ENCODE results near the gene RHOT2. TPM values are rescaled to one million over a fixed set of nuclear protein-coding genes. Genes with fewer than 3 reads are reported as not detected.

The RHOT2 gene
- total RNA-seq, 1 experiment from 2014 or later = 164 TPM

GRCh38 chr16:676565-676902, 8.6 kb downstream of the RHOT2 start:
- no peak for DNase-seq
- Histone ChIP-seq H3K27me3 (ENCODE audit: control insufficient read depth, insufficient read depth, low read length) (no peaks in the 10 kb centered on the region), H3K4me3 (ENCODE audit: insufficient read depth, low read depth, low read length) (no peak overlapping the region), H3K36me3 (replicated peaks; ENCODE audit: control insufficient read depth, insufficient read depth, low read length) (peaks cover 5% of the 10 kb centered on the region)

- peak; percentile 76 for DNase-seq
- no peaks in the 10 kb centered on the region for H3K27me3 ChIP-seq (ENCODE audit: control insufficient read depth, insufficient read depth, low read length)
- no peak overlapping the region for H3K4me3 ChIP-seq (ENCODE audit: insufficient read depth, low read depth, low read length)
- H3K36me3 ChIP-seq (replicated peaks; ENCODE audit: control insufficient read depth, insufficient read depth, low read length) = peaks cover 7% of the 10 kb centered on the region
Measured at GRCh38 chr16:676913-677312, 9.0 kb downstream of the RHOT2 start.

- no peaks in the 10 kb centered on the region for H3K27me3 ChIP-seq (ENCODE audit: control insufficient read depth, insufficient read depth, low read length)
- H3K4me3 ChIP-seq (ENCODE audit: insufficient read depth, low read depth, low read length) = no peak overlapping the region
- peaks cover 13% of the 10 kb centered on the region for H3K36me3 ChIP-seq (replicated peaks; ENCODE audit: control insufficient read depth, insufficient read depth, low read length)
- peak; percentile 89 for DNase-seq
Measured at GRCh38 chr16:677316-678190, 9.6 kb downstream of the RHOT2 start.

GRCh38 chr16:678209-678857, 10.4 kb downstream of the RHOT2 start:
- no peak overlapping the region for H3K4me3 ChIP-seq (ENCODE audit: insufficient read depth, low read depth, low read length)
- H3K36me3 ChIP-seq (replicated peaks; ENCODE audit: control insufficient read depth, insufficient read depth, low read length) = peaks cover 11% of the 10 kb centered on the region
- no peak for DNase-seq
- H3K27me3 ChIP-seq (ENCODE audit: control insufficient read depth, insufficient read depth, low read length) = no peaks in the 10 kb centered on the region

GRCh38 chr16:678858-679813, 11.2 kb downstream of the RHOT2 start:
- Histone ChIP-seq H3K4me3 (ENCODE audit: insufficient read depth, low read depth, low read length) (peak overlapping the region; percentile 65), H3K27me3 (ENCODE audit: control insufficient read depth, insufficient read depth, low read length) (no peaks in the 10 kb centered on the region), H3K36me3 (replicated peaks; ENCODE audit: control insufficient read depth, insufficient read depth, low read length) (peaks cover 11% of the 10 kb centered on the region)
- peak; percentile 91 for DNase-seq

- Histone ChIP-seq H3K4me3 (ENCODE audit: insufficient read depth, low read depth, low read length) (peak within 1 kb of the TSS; percentile 90), H3K27me3 (ENCODE audit: control insufficient read depth, insufficient read depth, low read length) (no peaks in the 10 kb centered on the region), H3K36me3 (replicated peaks; ENCODE audit: control insufficient read depth, insufficient read depth, low read length) (peaks cover 11% of the 10 kb centered on the region)
- peak; percentile 99 for DNase-seq
Measured at GRCh38 chr16:679814-680624, 12.1 kb downstream of the RHOT2 start, which contains the start of gene STUB1. Gene STUB1, plus strand, starts transcription at chr16:680410. Its CDS starts 116 bp downstream, at chr16:680526.

GRCh38 chr16:680625-680945, 12.7 kb downstream of the RHOT2 start:
- H3K4me3 ChIP-seq (ENCODE audit: insufficient read depth, low read depth, low read length) = peak overlapping the region; percentile 90
- peak; percentile 73 for DNase-seq
- H3K27me3 ChIP-seq (ENCODE audit: control insufficient read depth, insufficient read depth, low read length) = no peaks in the 10 kb centered on the region
- peaks cover 11% of the 10 kb centered on the region for H3K36me3 ChIP-seq (replicated peaks; ENCODE audit: control insufficient read depth, insufficient read depth, low read length)

- peak; percentile 73 for DNase-seq
- H3K27me3 ChIP-seq (ENCODE audit: control insufficient read depth, insufficient read depth, low read length) = no peaks in the 10 kb centered on the region
- peak overlapping the region; percentile 90 for H3K4me3 ChIP-seq (ENCODE audit: insufficient read depth, low read depth, low read length)
- H3K36me3 ChIP-seq (replicated peaks; ENCODE audit: control insufficient read depth, insufficient read depth, low read length) = peaks cover 11% of the 10 kb centered on the region
Measured at GRCh38 chr16:680967-681745, 13.2 kb downstream of the RHOT2 start.

GRCh38 chr16:681746-682427, 14.0 kb downstream of the RHOT2 start:
- H3K27me3 ChIP-seq (ENCODE audit: control insufficient read depth, insufficient read depth, low read length) = no peaks in the 10 kb centered on the region
- H3K36me3 ChIP-seq (replicated peaks; ENCODE audit: control insufficient read depth, insufficient read depth, low read length) = peaks cover 11% of the 10 kb centered on the region
- no peak overlapping the region for H3K4me3 ChIP-seq (ENCODE audit: insufficient read depth, low read depth, low read length)
- DNase-seq = no peak

GRCh38 chr16:682493-683395, 14.8 kb downstream of the RHOT2 start:
- peak; percentile 57 for DNase-seq
- H3K36me3 ChIP-seq (replicated peaks; ENCODE audit: control insufficient read depth, insufficient read depth, low read length) = peaks cover 11% of the 10 kb centered on the region
- H3K27me3 ChIP-seq (ENCODE audit: control insufficient read depth, insufficient read depth, low read length) = no peaks in the 10 kb centered on the region
- H3K4me3 ChIP-seq (ENCODE audit: insufficient read depth, low read depth, low read length) = peak overlapping the region; percentile 87

- Histone ChIP-seq H3K36me3 (replicated peaks; ENCODE audit: control insufficient read depth, insufficient read depth, low read length) (peaks cover 11% of the 10 kb centered on the region), H3K4me3 (ENCODE audit: insufficient read depth, low read depth, low read length) (peak overlapping the region; percentile 87), H3K27me3 (ENCODE audit: control insufficient read depth, insufficient read depth, low read length) (no peaks in the 10 kb centered on the region)
- peak; percentile 77 for DNase-seq
Measured at GRCh38 chr16:683396-684070, 15.6 kb downstream of the RHOT2 start.

Data from H7 (cell line).